ENCODE data around the gene GRIPAP1. TPM values are rescaled to one million over a fixed set of nuclear protein-coding genes. Genes with fewer than 3 reads are reported as not detected.

Gene GRIPAP1, protein sequence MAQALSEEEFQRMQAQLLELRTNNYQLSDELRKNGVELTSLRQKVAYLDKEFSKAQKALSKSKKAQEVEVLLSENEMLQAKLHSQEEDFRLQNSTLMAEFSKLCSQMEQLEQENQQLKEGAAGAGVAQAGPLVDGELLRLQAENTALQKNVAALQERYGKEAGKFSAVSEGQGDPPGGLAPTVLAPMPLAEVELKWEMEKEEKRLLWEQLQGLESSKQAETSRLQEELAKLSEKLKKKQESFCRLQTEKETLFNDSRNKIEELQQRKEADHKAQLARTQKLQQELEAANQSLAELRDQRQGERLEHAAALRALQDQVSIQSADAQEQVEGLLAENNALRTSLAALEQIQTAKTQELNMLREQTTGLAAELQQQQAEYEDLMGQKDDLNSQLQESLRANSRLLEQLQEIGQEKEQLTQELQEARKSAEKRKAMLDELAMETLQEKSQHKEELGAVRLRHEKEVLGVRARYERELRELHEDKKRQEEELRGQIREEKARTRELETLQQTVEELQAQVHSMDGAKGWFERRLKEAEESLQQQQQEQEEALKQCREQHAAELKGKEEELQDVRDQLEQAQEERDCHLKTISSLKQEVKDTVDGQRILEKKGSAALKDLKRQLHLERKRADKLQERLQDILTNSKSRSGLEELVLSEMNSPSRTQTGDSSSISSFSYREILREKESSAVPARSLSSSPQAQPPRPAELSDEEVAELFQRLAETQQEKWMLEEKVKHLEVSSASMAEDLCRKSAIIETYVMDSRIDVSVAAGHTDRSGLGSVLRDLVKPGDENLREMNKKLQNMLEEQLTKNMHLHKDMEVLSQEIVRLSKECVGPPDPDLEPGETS
- total RNA-seq: 23.6 and 36.5 TPM in 2 replicates

DNA sequence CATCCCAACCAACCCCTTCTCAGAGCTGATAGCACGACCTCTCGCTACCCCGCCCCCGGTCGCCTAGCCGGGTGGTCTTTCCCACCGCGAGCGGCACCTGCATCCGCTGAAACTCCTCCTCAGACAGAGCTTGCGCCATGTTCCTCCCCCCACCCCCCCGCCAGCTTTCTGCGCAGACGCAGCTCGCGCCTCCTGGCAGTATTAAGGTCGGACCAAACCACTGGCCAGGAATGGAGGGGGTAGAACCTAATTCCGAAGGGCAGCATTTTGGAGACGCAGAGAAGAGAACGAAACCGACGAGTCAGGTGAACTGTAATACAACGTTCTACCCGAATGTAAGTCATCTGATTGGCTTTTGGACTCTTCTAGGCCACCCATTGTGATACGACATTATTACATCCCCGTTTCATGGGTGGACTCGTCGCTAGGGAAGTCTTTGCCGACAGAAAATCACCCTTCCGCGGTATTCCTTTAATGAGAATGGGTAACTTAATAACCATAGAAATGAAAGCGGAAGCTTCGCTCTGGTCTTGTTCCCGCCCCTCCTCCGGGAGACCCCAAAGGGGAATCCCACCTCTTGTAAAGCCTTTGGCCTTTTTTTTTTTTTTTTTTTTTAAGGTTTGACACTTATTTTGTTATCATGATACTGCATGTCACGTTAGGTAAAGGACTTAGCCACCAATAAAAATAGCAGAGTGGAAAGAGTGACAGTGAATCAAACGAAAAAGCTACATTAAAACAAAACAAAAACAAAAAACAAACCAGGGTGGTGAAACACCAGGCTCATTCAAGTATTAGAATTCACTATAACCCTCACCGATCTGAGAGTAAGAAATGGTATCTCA, at the start of gene GRIPAP1:
TSS of gene GRIPAP1 (minus strand) at position 174 of the 845 bp plus-strand sequence. CDS start at position 139, 35 bp downstream.

DNA sequence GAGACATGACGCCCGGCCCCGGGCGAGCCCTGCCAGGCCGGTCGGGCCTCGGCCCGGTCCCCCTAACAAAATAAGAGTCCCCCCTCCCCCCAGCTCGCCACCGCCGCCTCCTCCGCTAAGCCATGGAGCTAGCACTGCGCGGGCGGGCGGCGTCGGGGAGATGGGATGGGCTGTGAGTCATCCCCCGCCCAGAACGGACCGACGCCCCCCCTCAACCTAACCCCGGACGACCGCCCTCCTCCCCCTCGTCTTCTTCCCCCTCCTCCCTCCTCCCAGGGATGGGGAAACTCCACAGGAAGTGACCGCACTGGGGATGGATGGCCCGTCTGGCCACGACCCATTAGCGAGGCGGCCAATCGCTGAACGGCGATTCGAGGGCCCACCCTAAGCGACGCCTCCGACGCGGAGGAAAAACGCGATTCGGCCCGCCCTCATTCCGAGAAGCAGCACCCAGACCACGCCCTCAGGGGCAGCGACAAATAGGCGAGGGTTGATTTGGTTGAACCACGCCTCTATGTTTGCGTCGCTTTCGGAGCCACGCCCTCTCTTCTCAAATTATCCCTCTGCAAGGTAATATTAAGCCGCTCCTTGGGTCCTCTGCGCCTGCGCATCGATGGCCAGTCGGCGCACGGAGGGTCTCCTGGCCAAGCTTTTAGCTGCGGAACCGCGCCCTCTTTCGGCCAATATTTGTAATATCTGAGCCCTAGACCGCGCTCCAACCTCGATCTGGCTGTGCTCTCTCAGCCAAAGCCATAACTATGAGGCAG, 41.3 kb upstream of the GRIPAP1 start, which contains the start of gene TFE3:
TSS of gene TFE3 (minus strand) at position 138 of the 767 bp plus-strand sequence. CDS start at position 7, 131 bp downstream.

DNA sequence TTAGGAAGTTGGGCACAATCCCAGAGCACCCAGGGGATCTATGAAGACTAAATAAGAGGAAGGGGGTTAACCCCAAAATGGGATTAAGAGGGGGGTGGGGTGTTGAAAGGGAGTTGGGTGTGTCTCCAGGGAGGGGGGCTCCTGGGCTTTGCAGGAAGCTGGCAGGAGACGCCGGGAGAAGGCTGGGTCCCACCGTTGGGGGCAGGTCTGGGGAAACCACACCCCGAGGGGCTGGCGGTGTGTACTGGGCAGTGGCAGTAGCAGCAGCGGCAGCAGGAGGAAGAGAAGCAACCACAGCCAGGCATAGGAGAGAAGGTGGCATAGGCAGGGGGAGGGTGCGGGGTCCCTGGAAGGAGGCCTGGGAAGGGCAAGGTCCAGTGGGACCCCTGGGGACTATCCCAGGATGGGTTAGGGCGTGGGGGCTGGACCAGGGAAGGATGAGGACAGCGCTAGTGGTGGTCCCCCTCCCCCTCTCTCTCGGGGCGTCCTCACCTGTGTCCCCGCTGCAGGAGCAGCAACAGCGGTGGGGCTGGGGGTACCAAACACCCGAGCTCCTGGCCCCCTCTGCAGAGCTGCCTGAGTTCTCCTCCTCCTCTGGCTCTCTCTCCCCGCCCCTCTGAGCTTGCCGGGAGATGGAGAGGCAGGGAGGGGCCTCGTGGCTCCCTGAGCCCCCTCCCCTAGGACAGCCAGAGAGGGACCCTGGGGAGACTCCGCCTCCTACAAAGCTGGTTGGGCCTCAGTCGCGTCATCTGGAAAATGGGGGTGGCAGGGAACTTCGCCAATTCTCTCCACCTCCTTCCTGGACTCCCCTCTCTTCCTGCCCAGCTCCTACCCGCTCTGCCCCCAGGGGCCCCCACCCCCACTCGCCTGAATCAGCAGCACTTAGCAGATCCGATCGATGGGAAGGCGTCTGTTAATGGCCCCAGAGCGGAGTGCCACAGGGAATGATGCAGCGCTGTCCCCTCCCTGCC, 30.5 kb downstream of the GRIPAP1 start, which contains the start of gene KCND1:
TSS of gene KCND1 (minus strand) at position 596 of the 971 bp plus-strand sequence. CDS start 1,573 bp downstream, outside the sequence.

DNA sequence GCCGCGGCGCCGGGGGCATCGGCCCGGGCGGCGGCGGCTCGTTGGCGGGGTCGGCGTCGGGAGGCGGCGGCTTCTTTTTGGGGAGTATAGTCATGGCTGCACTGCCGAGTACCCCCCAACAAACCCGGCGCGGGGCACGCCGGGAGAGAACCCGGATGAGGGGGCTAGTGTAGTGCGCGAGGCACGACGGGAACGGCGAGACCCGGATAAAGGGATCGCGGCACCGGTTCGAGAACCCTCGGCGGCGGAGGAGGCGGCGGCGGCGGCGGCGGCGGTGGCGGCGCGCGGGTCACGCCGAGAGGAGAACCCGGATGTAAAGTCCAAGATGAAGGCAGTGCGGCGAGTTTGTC, 44.6 kb downstream of the GRIPAP1 start, which contains the start of gene OTUD5:
TSS of gene OTUD5 (minus strand) at position 131 of the 350 bp plus-strand sequence. CDS start at position 94, 37 bp downstream.

Other genes starting within 250 kb of the GRIPAP1 start
- gene GLOD5, start 240.5 kb downstream of the GRIPAP1 start, total RNA-seq: not detected in 2 replicates
- gene GATA1, start 215.7 kb downstream of the GRIPAP1 start, total RNA-seq: not detected in 2 replicates
- 35.2 and 41.4 TPM in 2 replicates for gene HDAC6, start 200.2 kb downstream of the GRIPAP1 start, total RNA-seq
- gene ERAS, start 175.8 kb downstream of the GRIPAP1 start, total RNA-seq: not detected in 2 replicates
- gene PCSK1N, start 166.7 kb downstream of the GRIPAP1 start, total RNA-seq: under 0.01 and 1.4 TPM in 2 replicates
- gene TIMM17B, start 104.5 kb downstream of the GRIPAP1 start, total RNA-seq: 22.4 and 38.3 TPM in 2 replicates
- gene PQBP1, start 104.3 kb downstream of the GRIPAP1 start, total RNA-seq: 65.6 and 131 TPM in 2 replicates
- gene SLC35A2, start 90.6 kb downstream of the GRIPAP1 start, total RNA-seq: 18.8 and 26.4 TPM in 2 replicates
- gene PIM2, start 83.2 kb downstream of the GRIPAP1 start, total RNA-seq: 5.9 and 6.5 TPM in 2 replicates
- gene OTUD5, start 44.7 kb downstream of the GRIPAP1 start, total RNA-seq: 17.4 and 34.5 TPM in 2 replicates
- under 0.01 and 0.93 TPM in 2 replicates for gene KCND1, start 30.4 kb downstream of the GRIPAP1 start, total RNA-seq
- gene TFE3, start 41.1 kb upstream of the GRIPAP1 start, total RNA-seq: 17.4 and 37.9 TPM in 2 replicates
- gene CCDC120, start 56.7 kb upstream of the GRIPAP1 start, total RNA-seq: 2.1 and 5.8 TPM in 2 replicates
- 2.1 and 5.4 TPM in 2 replicates for gene PRAF2, start 71.7 kb upstream of the GRIPAP1 start, total RNA-seq
- 29.0 and 29.4 TPM in 2 replicates for gene WDR45, start 77.6 kb upstream of the GRIPAP1 start, total RNA-seq
- gene GPKOW, start 121.5 kb upstream of the GRIPAP1 start, total RNA-seq: 22.9 and 29.0 TPM in 2 replicates
- 2.3 and 2.7 TPM in 2 replicates for gene MAGIX, start 160.5 kb upstream of the GRIPAP1 start, total RNA-seq
- 17.1 and 24.4 TPM in 2 replicates for gene PLP2, start 169.6 kb upstream of the GRIPAP1 start, total RNA-seq
- gene PRICKLE3, start 184.1 kb upstream of the GRIPAP1 start, total RNA-seq: 19.5 and 38.1 TPM in 2 replicates
- gene SYP, start 197.9 kb upstream of the GRIPAP1 start, total RNA-seq: under 0.01 TPM in 1 of 2 replicates, not detected in the other
- under 0.01 and 0.07 TPM in 2 replicates for gene CACNA1F, start 231.1 kb upstream of the GRIPAP1 start, total RNA-seq
- 11.3 and 13.9 TPM in 2 replicates for gene CCDC22, start 233.2 kb upstream of the GRIPAP1 start, total RNA-seq

Data from nasal cavity respiratory epithelium epithelial cell of viscerocranial mucosa (primary cell).